Fibroblast of skin of back (primary cell): Measurements from ENCODE around the gene FGD6.
A peak's percentile ranks its signal among the peaks of the same experiment; 100 is the strongest.

Experiments used
- DNase-seq: peaks from one replicate; pipeline ENCODE4 v3.0.0-alpha.2; 2013

FGD6 gene

DNA sequence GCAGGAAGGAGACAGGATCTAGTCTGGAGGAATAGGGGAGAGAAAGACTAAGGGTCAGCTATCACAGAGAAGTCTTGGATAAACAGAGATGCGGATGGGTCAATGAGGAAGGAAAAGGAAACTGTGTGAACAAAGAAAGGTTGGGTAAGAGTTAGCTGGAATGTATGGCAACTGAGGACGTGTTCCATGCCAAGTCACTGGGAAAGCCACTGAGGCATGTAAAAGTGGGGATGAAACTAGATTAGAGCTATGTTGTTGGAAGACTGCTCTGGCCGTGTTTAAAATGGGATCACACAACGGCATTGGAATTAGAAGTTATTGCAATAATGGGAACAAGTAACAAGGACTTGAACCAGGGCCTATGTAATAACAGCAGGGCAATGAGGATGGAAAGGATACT lies 139.9 kb downstream of the FGD6 start:
- DNase-seq, result no peak

DNA sequence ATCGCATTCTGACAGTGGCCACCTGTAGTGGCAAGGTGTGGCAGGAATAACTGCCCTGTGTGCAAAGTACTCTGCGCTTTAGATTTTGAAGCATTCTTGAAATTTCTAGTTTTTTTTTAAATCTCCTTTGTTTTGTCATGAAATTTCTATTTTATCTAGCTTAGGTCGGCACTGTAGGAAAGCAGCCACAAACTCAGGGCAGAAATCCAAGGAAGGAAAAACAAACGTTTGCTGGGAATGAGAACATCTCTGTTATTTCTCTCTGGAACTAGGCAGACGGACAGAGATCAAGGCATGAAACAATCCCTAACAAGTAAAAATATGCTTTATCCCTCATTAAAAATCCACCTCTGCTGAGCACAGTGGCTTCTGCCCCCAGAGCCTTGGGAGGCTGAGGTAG lies 142.5 kb downstream of the FGD6 start:
- DNase-seq, result no peak

DNA sequence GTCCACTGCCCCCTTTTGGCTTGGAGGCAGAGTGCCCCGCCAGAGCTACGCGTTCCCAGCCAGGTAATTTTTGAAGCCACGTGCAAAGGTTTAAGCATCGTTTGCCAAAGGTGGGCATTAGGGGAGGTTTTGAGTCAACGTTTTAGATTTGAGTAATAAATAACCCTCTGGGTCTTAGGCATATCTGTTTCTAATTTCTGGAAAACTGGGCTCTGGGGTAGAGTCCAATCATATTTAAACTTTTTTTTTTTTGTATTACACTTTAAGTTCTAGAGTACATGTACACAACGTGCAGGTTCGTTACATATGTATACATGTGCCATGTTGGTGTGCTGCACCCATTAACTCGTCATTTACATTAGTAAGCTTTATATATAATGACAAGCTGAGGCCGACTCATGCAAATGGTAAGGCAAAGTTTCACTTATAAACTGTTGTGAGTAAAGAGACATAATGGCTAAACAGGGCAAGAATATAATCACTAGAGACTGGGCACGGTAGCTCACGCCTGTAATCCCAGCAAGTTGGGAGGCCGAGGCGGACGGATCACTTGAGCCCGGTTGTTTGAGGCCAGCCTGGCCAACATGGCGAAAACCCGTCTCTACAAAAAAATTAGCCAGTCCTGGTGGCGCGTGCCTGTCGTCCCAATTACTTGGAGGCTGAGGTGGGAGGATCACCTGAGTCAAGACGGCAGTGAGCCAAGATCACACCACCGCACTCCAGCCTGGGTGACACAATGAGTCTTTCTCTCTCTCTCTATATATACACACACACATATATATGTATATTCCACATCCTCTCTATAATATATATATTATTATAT lies 143.4 kb downstream of the FGD6 start:
- no peak for DNase-seq

DNA sequence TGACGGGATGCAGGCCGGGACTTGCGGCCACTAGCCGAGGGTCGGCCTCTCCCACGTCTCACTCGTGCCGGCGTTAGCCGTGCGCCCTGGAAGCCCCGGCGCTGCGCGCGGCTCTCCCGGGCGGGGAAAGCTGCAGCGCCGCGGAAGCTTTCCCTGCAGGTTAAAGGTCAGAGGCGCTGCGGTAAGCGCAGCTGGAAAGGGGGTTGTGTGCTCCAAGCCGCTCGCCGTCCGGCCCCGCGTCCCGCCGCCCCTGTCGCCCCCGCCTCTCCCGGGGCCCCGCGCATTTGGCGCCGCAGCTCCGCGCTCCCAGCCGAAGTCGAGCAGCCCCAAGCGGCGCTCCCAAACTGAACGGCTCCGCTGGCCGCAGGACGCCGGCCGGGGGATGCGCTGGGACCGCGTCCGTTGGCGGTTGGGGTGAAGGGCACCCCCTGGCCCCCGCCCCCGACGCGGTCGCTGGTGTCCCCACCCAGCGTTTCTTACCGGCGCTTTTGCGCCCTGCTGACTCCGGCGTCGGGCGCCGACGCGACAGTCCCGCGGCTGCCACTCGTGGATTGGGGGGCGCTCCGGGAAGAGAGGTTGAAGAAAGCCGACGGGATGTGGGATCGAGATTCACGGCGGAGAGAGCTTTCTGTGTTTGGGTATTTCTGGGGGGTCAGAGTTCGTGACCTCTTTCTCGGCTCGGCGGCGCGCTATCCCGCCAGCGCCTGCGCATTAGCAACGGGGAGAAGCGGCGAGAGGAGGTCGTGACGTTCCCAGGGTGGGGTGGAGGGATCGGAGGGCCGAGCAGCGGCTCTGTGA lies 144.2 kb downstream of the FGD6 start, which contains the start of gene NR2C1:
TSS of gene NR2C1 (minus strand) at position 719 of the 798 bp plus-strand sequence. CDS start 6,234 bp downstream, outside the sequence.
- DNase-seq, result peak; percentile 92

DNA sequence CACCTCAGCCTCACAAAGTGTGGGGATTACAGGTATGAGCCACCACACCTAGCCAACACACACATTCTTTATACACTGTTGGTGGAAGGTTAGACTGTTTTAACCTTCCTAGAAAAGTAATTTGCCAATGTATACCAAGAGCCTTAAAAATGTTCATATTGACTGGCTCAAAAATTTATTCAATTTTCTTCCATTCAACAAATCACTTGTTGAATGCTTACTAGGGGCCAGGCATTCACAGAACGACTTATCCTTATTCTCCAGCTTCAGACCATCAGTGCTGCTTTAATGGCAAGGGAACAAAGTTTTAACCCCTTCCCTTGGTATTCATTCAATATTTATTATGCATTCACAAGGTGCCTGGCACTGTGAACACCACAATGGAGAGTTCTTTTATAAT lies 146.9 kb downstream of the FGD6 start:
- no peak for DNase-seq

DNA sequence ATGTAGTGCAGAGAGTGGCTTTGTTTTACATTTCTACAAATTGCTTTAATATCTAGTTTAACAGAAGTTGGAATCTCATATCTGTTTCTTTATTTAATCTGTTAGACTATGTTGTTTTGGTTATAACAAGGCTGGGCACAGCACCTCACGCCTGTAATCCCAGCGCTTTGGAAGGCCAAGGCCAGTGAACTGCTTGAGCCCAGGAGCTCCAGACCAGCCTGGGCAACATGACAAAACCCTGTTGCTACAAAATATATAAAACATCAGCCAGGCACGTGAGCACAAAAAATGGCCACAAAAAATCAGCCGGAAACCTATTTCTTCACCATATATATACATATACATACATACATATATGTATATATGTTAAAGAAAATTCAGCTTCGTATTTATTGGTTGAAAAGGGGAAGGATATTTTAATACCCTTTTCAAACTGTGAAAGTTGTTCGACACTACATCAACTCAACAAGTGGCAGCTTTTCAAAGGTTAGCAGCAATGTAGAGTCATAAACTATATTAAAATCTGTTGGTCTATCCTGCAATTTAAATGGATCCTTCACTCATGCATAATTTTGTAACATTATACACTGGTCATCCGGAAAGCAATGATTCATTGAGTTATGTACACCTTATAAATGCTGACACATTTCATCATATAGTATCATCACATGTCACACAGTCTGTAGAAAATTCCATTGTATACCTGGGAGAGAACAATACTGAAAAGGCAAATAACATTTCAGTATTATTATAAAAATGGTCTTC lies 151.0 kb downstream of the FGD6 start:
- DNase-seq, result no peak

DNA sequence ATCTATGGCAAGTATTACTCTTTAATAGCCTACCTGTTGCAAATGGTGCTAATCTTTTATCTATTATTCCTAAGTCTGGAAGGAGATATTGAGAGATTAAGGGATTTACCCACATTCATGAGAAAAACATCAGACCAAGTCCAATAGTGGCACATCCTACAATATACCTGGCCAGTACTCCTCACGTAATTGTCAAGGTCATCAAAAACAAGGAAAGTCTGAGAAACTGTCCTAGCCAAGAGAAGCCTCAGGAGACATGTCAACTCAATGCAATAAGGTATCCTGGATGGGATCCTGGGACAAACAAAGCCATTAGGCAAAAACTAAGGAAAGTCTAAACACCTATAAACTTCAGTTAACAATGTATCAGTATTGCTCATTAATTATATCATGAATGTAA lies 156.3 kb downstream of the FGD6 start:
- DNase-seq, result no peak

DNA sequence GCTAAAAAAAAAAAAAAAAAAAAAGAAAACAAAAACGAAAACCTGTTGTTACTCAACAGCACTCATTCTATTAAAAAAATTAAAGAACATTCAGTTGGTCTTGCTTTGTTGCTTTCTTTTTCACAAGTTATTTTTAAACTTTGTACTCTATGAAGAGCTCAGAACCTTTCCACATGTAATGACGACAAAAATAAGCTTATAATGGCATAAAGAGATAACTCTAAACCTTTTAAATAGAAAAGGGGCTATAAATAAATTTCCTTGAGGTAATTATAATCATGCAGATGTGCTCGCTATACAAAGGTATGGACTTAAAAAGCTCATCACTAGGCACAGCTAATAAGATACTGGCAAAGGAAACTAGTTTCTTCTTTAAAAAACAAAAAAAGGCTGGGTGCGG lies 157.3 kb downstream of the FGD6 start:
- no peak for DNase-seq

DNA sequence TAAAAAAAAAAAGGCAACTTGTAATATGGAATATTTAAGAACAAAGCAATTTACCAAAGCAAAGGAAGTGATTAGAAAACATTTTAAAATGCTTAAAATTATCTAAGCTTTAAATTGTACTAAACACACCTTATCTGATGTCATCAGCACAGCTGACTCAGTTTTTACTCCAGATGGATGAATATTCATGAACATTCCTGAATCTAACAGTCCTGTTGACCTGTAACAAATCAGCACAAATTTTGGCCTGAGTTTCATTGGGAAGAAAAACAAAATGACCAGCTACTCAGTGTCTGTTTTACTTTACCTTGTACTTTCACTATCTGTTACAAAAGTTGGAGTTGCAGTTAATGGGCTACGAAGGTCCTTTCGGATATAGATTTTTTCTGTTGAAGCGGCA lies 159.8 kb downstream of the FGD6 start:
- no peak for DNase-seq

DNA sequence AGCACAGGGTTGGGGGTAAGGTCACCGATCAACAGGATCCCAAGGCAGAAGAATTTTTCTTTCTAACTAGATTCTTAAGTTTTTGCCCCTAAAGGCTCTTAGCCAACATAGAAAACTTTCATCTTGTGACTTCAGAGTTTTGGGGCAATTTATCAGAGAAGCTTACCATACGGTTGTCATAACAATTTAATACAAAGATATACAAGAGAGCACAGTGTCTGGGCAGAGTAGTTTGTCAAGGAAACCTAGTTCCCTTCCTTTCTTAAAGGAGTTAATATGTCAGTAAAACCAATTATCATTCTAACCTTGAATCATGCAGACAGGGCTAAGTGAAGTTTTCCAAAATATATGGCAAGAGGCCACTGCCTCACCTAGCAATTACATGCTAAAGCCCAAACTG lies 162.2 kb downstream of the FGD6 start:
- DNase-seq, result no peak

DNA sequence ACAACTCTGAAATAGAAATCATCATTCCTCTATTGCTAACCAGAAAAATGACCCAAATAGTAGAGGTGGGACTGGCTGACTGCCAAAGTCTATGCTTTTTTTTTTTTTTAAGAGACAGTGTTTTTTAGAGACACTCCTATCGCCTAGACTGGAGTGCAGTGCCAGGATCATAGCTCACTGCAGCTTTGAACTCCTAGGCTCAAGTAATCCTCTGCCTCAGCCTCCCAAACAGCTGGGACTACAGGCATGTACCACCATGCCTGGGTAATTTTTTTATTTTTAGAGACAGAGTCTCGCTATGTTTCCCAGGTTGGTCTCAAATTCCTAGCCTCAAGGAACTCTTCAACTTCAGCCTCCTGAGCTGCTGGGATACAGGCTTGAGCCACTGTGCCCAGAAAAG lies 163.1 kb downstream of the FGD6 start:
- DNase-seq, result no peak

DNA sequence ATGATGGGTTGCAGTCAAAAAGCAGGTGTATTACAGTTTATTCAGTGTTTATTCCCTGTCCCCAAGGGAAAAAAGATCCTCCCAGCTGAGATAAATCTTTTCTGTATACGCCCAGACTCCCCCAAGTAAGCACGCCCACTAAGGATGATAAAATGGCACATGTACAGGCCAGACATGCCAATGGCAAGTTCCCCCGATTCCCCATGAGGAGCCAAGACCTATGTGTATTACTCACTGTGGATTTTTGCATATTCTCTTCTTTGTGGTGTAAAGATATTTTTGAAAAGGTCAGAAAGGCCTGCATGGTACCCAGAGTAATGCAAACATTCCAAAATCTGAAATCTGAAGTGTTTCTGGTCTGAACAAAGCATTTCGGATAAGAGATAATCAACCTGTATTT lies 166.0 kb downstream of the FGD6 start:
- DNase-seq, result no peak

DNA sequence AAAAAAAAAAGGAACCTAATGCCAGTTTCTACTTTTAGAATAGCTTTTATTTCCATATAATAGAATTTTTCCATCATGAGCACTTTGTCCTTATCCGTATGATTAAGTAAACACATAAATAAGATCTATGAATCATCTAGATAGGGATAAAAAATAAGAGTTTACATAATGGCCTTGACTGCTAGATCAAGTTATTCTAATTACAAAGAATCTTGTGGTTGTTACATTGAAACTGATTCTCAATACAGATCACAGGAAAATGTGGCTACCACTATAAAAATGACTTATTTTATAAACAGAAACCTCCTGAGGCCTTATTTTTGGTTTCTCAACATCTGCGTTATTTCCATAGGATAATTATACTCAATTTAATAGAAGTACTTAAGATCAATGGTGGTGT lies 179.4 kb downstream of the FGD6 start:
- no peak for DNase-seq

DNA sequence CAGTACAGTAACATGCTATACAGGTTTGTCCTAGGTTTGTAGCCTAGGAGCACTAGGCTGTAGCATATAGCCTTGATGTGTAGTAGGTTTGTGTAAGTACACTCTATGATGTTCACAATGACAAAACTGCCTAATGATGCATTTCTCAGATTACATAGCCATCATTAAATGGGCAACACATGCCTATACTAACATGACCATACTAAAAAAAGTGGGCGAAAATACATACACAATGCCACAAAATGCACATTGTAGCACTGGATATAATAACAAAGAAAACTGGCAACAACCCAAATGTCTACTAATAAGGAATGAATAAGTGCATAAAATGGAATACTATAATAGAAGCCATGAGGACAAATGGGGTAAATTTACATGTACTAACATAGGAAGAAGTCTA lies 182.5 kb downstream of the FGD6 start:
- no peak for DNase-seq
